Mesenchymal stem cell (in vitro differentiated cells and primary cell): ENCODE measurements around the gene BPI.

Source experiments
- DNase-seq: peaks from one replicate; pipeline ENCODE4 v3.0.0-alpha.2; 2013
- H2AFZ ChIP-seq: one replicate; pipeline ENCODE4 v1.6.1; 2013; ENCODE audit warnings: low read depth, mild to moderate bottlenecking, control low read depth, inconsistent platforms, low read length, moderate library complexity
- H2AK5ac ChIP-seq: 2 replicates; pipeline ENCODE4 v1.6.1; 2013; ENCODE audit warnings: low read length, moderate library complexity, mild to moderate bottlenecking, inconsistent platforms; ENCODE audit not compliant: severe bottlenecking
- H2BK120ac ChIP-seq: one replicate; pipeline ENCODE4 v1.6.1; 2013; ENCODE audit warnings: low read depth, mild to moderate bottlenecking, inconsistent platforms, low read length, moderate library complexity
- H2BK12ac ChIP-seq, 2 experiments: one replicate each; pipeline ENCODE4 v1.6.1; 2013; ENCODE audit warnings: inconsistent platforms in 2 of 2, low read length in 2 of 2, mild to moderate bottlenecking in 2 of 2, moderate library complexity in 2 of 2, control low read depth in 1 of 2
- H2BK15ac ChIP-seq: one replicate; pipeline ENCODE4 v1.6.1; 2013; ENCODE audit warnings: mild to moderate bottlenecking, low read depth, inconsistent platforms; ENCODE audit not compliant: poor library complexity, severe bottlenecking
- H2BK5ac ChIP-seq: 2 replicates; pipeline ENCODE4 v1.6.1; 2013; ENCODE audit warnings: low read depth, mild to moderate bottlenecking, low read length, control low read depth, inconsistent platforms; ENCODE audit not compliant: poor library complexity, severe bottlenecking
- H3K14ac ChIP-seq, 2 experiments: one replicate each; pipeline ENCODE4 v1.6.1; 2013; ENCODE audit warnings: inconsistent platforms in 2 of 2, low read length in 2 of 2, control low read depth in 1 of 2, mild to moderate bottlenecking in 1 of 2, moderate library complexity in 1 of 2
- H3K18ac ChIP-seq, 2 experiments: one replicate each; pipeline ENCODE4 v1.6.1; 2013; ENCODE audit warnings: inconsistent platforms in 2 of 2, low read length in 2 of 2, control low read depth in 1 of 2, low read depth in 1 of 2, mild to moderate bottlenecking in 1 of 2
- H3K23ac ChIP-seq, 2 experiments: one replicate each; pipeline ENCODE4 v1.6.1; 2013; ENCODE audit warnings: inconsistent platforms in 2 of 2, low read length in 2 of 2, mild to moderate bottlenecking in 2 of 2, moderate library complexity in 2 of 2, control low read depth in 1 of 2
- H3K27ac ChIP-seq: 2 replicates; pipeline ENCODE4 v1.5.1; 2013; ENCODE audit warnings: mild to moderate bottlenecking, moderate library complexity, low read length, control low read depth, inconsistent platforms; ENCODE audit not compliant: poor library complexity, severe bottlenecking
- H3K27me3 ChIP-seq, 2 experiments: 2 replicates each; pipeline versions ENCODE4 v1.6.1 to v1.7.0; 2013; ENCODE audit warnings: low read length in 2 of 2, mild to moderate bottlenecking in 2 of 2, moderate library complexity in 2 of 2, control low read depth in 1 of 2, inconsistent platforms in 1 of 2; ENCODE audit not compliant: control insufficient read depth in 1 of 2, insufficient read depth in 1 of 2
- H3K36me3 ChIP-seq, 2 experiments: 2 replicates each; pipeline versions ENCODE4 v1.6.1 to v1.7.0; 2013; ENCODE audit warnings: low read length in 2 of 2, control low read depth in 1 of 2, inconsistent platforms in 1 of 2, low read depth in 1 of 2, mild to moderate bottlenecking in 1 of 2; ENCODE audit not compliant: insufficient read depth in 2 of 2, control insufficient read depth in 1 of 2
- H3K4ac ChIP-seq, 2 experiments: one replicate each; pipeline ENCODE4 v1.6.1; 2013; ENCODE audit warnings: inconsistent platforms in 2 of 2, low read length in 2 of 2, mild to moderate bottlenecking in 2 of 2, moderate library complexity in 2 of 2, control low read depth in 1 of 2, low read depth in 1 of 2
- H3K4me1 ChIP-seq: 2 replicates; pipeline ENCODE4 v1.6.1; 2013; ENCODE audit warnings: low read depth, low read length, control low read depth; ENCODE audit not compliant: control insufficient read depth, insufficient read depth
- H3K4me2 ChIP-seq: 2 replicates; pipeline ENCODE4 v1.6.1; 2013; ENCODE audit warnings: low read length, mild to moderate bottlenecking, inconsistent platforms; ENCODE audit not compliant: poor library complexity, severe bottlenecking
- H3K4me3 ChIP-seq, 2 experiments: 2 replicates each; pipeline versions ENCODE4 v1.5.1 to v1.7.0; 2013; ENCODE audit warnings: low read length in 2 of 2, mild to moderate bottlenecking in 2 of 2, control low read depth in 1 of 2, low read depth in 1 of 2; ENCODE audit not compliant: insufficient read depth in 1 of 2
- H3K79me1 ChIP-seq: replicated peaks from 2 replicates; pipeline ENCODE4 v1.6.1; 2013; ENCODE audit warnings: mild to moderate bottlenecking, control low read depth, low read length, inconsistent platforms; ENCODE audit not compliant: poor library complexity, severe bottlenecking
- H3K9ac ChIP-seq: 2 replicates; pipeline ENCODE4 v1.7.0; 2013; ENCODE audit warnings: mild to moderate bottlenecking, low read length, moderate library complexity
- H3K9me3 ChIP-seq: 2 replicates; pipeline ENCODE4 v1.7.0; 2013; ENCODE audit warnings: mild to moderate bottlenecking, low read length; ENCODE audit not compliant: control insufficient read depth
- H4K8ac ChIP-seq: one replicate; pipeline ENCODE4 v1.6.1; 2013; ENCODE audit warnings: inconsistent platforms, mild to moderate bottlenecking, low read length, moderate library complexity
- H4K91ac ChIP-seq: one replicate; pipeline ENCODE4 v1.6.1; 2013; ENCODE audit warnings: mild to moderate bottlenecking, low read length, inconsistent platforms
- WGBS: methylation state at CpG from one replicate; pipeline ENCODE4 v1.1.7; 2013; ENCODE audit warnings: mixed read lengths; 5-methylcytosine and 5-hydroxymethylcytosine counted together

BPI gene

DNA sequence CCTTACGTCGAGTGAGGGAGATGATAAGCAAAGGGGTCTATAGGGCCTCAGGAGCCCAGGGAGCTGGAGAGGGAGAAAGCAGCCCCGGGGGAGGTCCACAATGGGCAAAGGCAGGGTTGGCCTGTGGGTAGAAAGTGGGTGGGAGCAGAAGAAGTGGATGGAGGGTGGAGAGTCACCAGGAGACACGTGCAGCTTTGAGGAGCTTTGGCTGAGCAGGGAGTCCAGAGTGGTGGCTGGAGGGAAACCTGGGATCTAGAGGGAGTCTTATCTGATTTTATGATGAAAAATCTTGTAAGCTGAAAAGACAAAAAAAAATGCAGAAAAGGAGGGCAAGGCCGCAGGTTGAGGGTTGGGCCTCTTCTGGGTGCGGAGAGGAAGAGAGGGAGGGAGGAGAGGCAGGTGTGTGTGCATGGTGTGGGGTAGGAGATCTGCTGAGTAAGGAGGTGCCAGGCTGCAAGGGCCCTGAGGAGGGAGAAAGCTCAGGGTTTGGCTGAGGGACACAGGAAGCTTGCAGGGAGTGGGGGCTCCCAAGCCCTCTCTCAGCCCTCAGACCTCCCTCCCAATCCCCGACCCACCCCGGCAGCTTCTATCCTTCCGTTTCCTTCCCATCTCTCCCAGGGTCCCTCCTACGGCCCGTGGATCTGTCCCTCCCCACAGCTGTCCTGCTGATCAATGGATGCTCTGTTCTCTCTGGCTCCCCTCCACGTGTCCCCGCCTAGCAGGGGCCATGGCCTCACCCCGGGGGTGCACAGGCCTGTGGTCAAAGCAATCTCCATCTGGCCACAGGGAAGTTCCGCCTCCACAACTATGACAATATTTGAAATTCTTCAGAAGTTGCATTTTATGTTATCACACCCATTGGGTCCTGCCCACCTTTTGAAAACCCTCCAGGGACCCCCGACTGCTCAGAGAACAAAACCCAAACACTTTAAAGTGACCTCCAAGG is 17.1 kb upstream of the BPI start:
- H3K27ac ChIP-seq, result peak overlapping the region; percentile 31
- H3K9me3 ChIP-seq, result peaks cover 9% of the 10 kb centered on the region
- H3K79me1 ChIP-seq, result no peaks in the 10 kb centered on the region
- H2BK15ac ChIP-seq, result no peak overlapping the region
- no peak overlapping the region for H3K4ac ChIP-seq
- no peak overlapping the region for H4K91ac ChIP-seq
- H3K4me3 ChIP-seq, result no peak overlapping the region
- H3K4me1 ChIP-seq, result peaks cover 19% of the 10 kb centered on the region
- H3K23ac ChIP-seq, result no peak overlapping the region
- peaks cover 0 to 5% of the 10 kb centered on the region in 2 experiments for H3K27me3 ChIP-seq
- H2AK5ac ChIP-seq, result no peak overlapping the region
- no peak overlapping the region for H2AFZ ChIP-seq
- no peak overlapping the region for H2BK5ac ChIP-seq
- H3K14ac ChIP-seq, result no peak overlapping the region
- no peak overlapping the region for H2BK120ac ChIP-seq
- H3K4me2 ChIP-seq, result peak overlapping the region; percentile 33
- H3K18ac ChIP-seq, result no peak overlapping the region
- H3K9ac ChIP-seq, result no peak overlapping the region
- H4K8ac ChIP-seq, result peak overlapping the region; percentile 33
- no peaks in the 10 kb centered on the region for H3K36me3 ChIP-seq
- H2BK12ac ChIP-seq, result no peak overlapping the region
- 70% methylated on average over 16 of the region's 16 CpGs for WGBS
- no peak for DNase-seq

DNA sequence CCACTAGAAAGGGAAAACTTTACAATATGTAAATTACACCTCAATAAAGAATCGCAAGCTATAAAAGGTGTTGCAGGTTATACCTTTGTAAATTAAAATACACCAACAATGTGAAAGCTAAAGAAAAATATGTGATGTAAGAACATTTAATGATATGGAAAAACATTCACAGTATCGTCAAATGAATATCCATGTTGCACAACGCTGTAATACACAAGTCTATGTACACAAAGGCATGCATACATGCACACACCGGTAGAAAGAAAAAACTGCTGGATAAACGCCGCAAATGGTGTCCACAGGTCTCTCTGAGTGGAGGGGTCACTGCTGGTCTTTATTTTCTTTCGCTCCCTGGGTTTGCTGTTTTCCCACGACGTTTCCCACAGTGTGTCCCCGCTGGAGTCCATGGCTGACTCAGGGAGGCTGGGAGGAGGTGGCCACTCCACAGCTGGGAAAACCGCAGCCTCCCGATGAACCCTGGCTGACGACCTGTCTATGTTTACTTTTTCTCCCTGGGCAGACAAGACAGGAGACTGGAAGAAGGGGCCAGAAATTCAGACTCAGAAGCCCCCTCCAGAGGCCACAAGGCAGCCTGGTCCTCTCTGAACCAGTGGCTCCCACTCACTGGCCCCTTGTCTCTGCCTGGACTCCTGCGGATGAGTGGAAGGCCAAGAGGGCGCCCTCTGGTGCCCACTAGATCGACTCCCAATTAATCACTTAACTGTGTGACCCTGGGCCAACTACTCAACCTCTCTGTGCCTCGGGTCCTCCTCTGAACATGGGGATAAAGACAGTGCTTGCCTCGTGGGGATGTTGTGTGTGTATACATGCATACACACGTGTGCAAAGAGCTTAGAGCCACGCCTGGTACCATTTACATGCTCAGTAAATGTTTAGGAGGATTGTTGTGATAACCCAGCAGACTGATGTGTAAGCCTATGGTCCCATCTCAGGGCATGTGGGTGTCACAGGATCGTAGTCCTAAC is 12.8 kb upstream of the BPI start:
- no peaks in the 10 kb centered on the region for H3K36me3 ChIP-seq
- H3K4me2 ChIP-seq, result peak overlapping the region; percentile 49
- H2BK120ac ChIP-seq, result no peak overlapping the region
- H3K27me3 ChIP-seq, result peaks cover 6 to 46% of the 10 kb centered on the region in 2 experiments
- no peak overlapping the region for H2AK5ac ChIP-seq
- H2AFZ ChIP-seq, result no peak overlapping the region
- no peak overlapping the region for H3K14ac ChIP-seq
- no peak overlapping the region for H3K18ac ChIP-seq
- H3K4me1 ChIP-seq, result peaks cover 22% of the 10 kb centered on the region
- H3K9ac ChIP-seq, result no peak overlapping the region
- H3K79me1 ChIP-seq, result no peaks in the 10 kb centered on the region
- H2BK12ac ChIP-seq, result no peak overlapping the region
- no peak overlapping the region for H3K23ac ChIP-seq
- peak; percentile 92 for DNase-seq
- H2BK5ac ChIP-seq, result no peak overlapping the region
- no peak overlapping the region for H3K27ac ChIP-seq
- H3K4me3 ChIP-seq, result no peak overlapping the region
- WGBS, result 52% methylated on average over 20 of the region's 21 CpGs
- H3K4ac ChIP-seq, result no peak overlapping the region
- peak overlapping the region; percentile 61 for H4K91ac ChIP-seq
- no peak overlapping the region for H2BK15ac ChIP-seq
- no peak overlapping the region for H4K8ac ChIP-seq
- no peaks in the 10 kb centered on the region for H3K9me3 ChIP-seq

DNA sequence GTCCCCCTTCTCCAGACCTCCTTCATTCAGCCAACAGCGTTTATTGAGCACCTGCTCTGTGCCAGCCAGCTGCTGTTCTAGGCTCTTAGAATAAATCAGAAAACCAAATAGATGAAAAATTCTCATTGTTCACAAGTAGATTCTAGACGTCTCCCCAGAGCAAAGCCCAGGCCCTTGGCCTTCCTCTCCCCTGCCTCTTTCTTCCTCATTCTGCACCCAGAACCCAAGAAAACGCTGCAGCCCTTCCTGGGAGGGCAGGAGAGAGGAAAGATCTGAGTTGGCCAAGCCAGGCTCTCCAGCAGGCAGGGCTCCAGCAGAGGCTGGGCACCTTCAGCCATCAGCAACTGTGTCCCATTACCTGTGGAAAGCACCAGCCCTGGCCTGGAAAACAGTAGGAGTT is 12.0 kb upstream of the BPI start:
- no peak for DNase-seq
- Histone ChIP-seq H3K9me3 (no peaks in the 10 kb centered on the region), H3K79me1 (no peaks in the 10 kb centered on the region), H3K27me3 (peaks cover 6 to 49% of the 10 kb centered on the region in 2 experiments), H3K23ac (no peak overlapping the region), H3K4me1 (peaks cover 16% of the 10 kb centered on the region), H3K4me3 (no peak overlapping the region), H4K91ac (no peak overlapping the region), H3K4ac (no peak overlapping the region), H3K9ac (no peak overlapping the region), H3K18ac (no peak overlapping the region), H2AK5ac (no peak overlapping the region), H2BK15ac (no peak overlapping the region), H3K14ac (peak overlapping the region in 1 of 2 experiments; percentile 26), H2BK120ac (no peak overlapping the region), H3K4me2 (no peak overlapping the region), H3K36me3 (no peaks in the 10 kb centered on the region), H2BK5ac (no peak overlapping the region), H3K27ac (no peak overlapping the region), H2AFZ (no peak overlapping the region), H4K8ac (no peak overlapping the region), H2BK12ac (no peak overlapping the region)
- WGBS, result 75% methylated on average over 3 of the region's 3 CpGs
